H9 (cell line): Measurements from ENCODE around the gene SLC25A22. TPM values are rescaled to one million over a fixed set of nuclear protein-coding genes. Genes with fewer than 3 reads are reported as not detected.
A peak's percentile ranks its signal among the peaks of the same experiment; 100 is the strongest.

Experiments
- DNase-seq: peaks from one replicate; pipeline ENCODE4 v3.0.0-alpha.2; 2017
- H2AFZ ChIP-seq: one replicate; pipeline ENCODE4 v1.6.1; 2013; ENCODE audit warnings: mild to moderate bottlenecking, low read length, control low read depth, moderate library complexity
- H2AK5ac ChIP-seq: 2 replicates; pipeline ENCODE4 v1.6.1; 2013; ENCODE audit warnings: low read length, control low read depth, mixed read lengths; ENCODE audit not compliant: insufficient read length
- H2BK120ac ChIP-seq: one replicate; pipeline ENCODE4 v1.6.1; 2013; ENCODE audit warnings: low read depth, mild to moderate bottlenecking, low read length, control low read depth, inconsistent platforms; ENCODE audit not compliant: poor library complexity, severe bottlenecking
- H2BK12ac ChIP-seq: 2 replicates; pipeline ENCODE4 v1.6.1; 2013; ENCODE audit warnings: low read length, control low read depth, mixed read lengths, low read depth; ENCODE audit not compliant: insufficient read length
- H2BK15ac ChIP-seq: 2 replicates; pipeline ENCODE4 v1.6.1; 2013; ENCODE audit warnings: low read depth, low read length, control low read depth
- H2BK20ac ChIP-seq: one replicate; pipeline ENCODE4 v1.6.1; 2013; ENCODE audit warnings: low read depth, mild to moderate bottlenecking, low read length, control low read depth, inconsistent platforms; ENCODE audit not compliant: poor library complexity, severe bottlenecking
- H2BK5ac ChIP-seq: 2 replicates; pipeline ENCODE4 v1.6.1; 2013; ENCODE audit warnings: low read length, control low read depth, mixed read lengths; ENCODE audit not compliant: insufficient read length
- H3K14ac ChIP-seq: 2 replicates; pipeline ENCODE4 v1.6.1; 2013; ENCODE audit warnings: low read length, control low read depth; ENCODE audit not compliant: insufficient read depth
- H3K18ac ChIP-seq: 2 replicates; pipeline ENCODE4 v1.6.1; 2013; ENCODE audit warnings: low read depth, mild to moderate bottlenecking, mixed read lengths, low read length, control low read depth; ENCODE audit not compliant: insufficient read length
- H3K23ac ChIP-seq: 2 replicates; pipeline ENCODE4 v1.6.1; 2013; ENCODE audit warnings: low read length, control low read depth, mixed read lengths, low read depth; ENCODE audit not compliant: insufficient read length
- H3K23me2 ChIP-seq: 2 replicates; pipeline ENCODE4 v1.6.1; 2013; ENCODE audit warnings: low read depth, mild to moderate bottlenecking, mixed read lengths, low read length, control low read depth; ENCODE audit not compliant: insufficient read length, poor library complexity, severe bottlenecking
- H3K27ac ChIP-seq: 2 replicates; pipeline ENCODE4 v1.5.1; 2013; ENCODE audit warnings: low read length, control low read depth, mixed read lengths, low read depth; ENCODE audit not compliant: insufficient read length
- H3K27me3 ChIP-seq: 2 replicates; pipeline ENCODE4 v1.6.1; 2013; ENCODE audit warnings: low read length, control low read depth, inconsistent platforms; ENCODE audit not compliant: insufficient read depth
- H3K4ac ChIP-seq: 2 replicates; pipeline ENCODE4 v1.6.1; 2013; ENCODE audit warnings: low read depth, mild to moderate bottlenecking, control low read depth, inconsistent platforms, low read length, moderate library complexity
- H3K4me1 ChIP-seq: 2 replicates; pipeline ENCODE4 v1.6.1; 2013; ENCODE audit warnings: low read length, control low read depth, inconsistent platforms; ENCODE audit not compliant: insufficient read depth
- H3K4me2 ChIP-seq: 2 replicates; pipeline ENCODE4 v1.6.1; 2013; ENCODE audit warnings: low read length, control low read depth, mixed read lengths; ENCODE audit not compliant: insufficient read length, insufficient read depth
- H3K56ac ChIP-seq: 2 replicates; pipeline ENCODE4 v1.6.1; 2013; ENCODE audit warnings: low read depth, mild to moderate bottlenecking, mixed read lengths, low read length, control low read depth; ENCODE audit not compliant: insufficient read length
- H3K79me1 ChIP-seq: 2 replicates; pipeline ENCODE4 v1.6.1; 2013; ENCODE audit warnings: low read depth, mild to moderate bottlenecking, moderate library complexity, low read length, control low read depth, inconsistent platforms; ENCODE audit not compliant: insufficient read depth, poor library complexity, severe bottlenecking
- H3K79me2 ChIP-seq: 2 replicates; pipeline ENCODE4 v1.6.1; 2013; ENCODE audit warnings: low read length, control low read depth, inconsistent platforms; ENCODE audit not compliant: insufficient read depth
- H3K9ac ChIP-seq: 2 replicates; pipeline ENCODE4 v1.6.1; 2013; ENCODE audit warnings: low read length, control low read depth, mixed read lengths; ENCODE audit not compliant: insufficient read length; ENCODE audit errors: extremely low read depth
- H3K9me3 ChIP-seq: one replicate; pipeline ENCODE4 v1.6.1; 2013; ENCODE audit warnings: low read depth, low read length, inconsistent platforms; ENCODE audit not compliant: control insufficient read depth
- H3T11ph ChIP-seq: one replicate; pipeline ENCODE4 v1.6.1; 2013; ENCODE audit warnings: mild to moderate bottlenecking, low read length, control low read depth, inconsistent platforms
- H4K20me1 ChIP-seq: one replicate; pipeline ENCODE4 v1.6.1; 2013; ENCODE audit not compliant: control insufficient read depth, insufficient read length, insufficient read depth
- H4K5ac ChIP-seq: 2 replicates; pipeline ENCODE4 v1.6.1; 2013; ENCODE audit warnings: low read depth, mild to moderate bottlenecking, mixed read lengths, low read length, control low read depth; ENCODE audit not compliant: insufficient read length
- H4K8ac ChIP-seq: replicated peaks from 2 replicates; pipeline ENCODE4 v1.6.1; 2013; ENCODE audit warnings: low read length, control low read depth, mixed read lengths, low read depth; ENCODE audit not compliant: insufficient read length
- H4K91ac ChIP-seq: 2 replicates; pipeline ENCODE4 v1.6.1; 2013; ENCODE audit warnings: low read depth, mild to moderate bottlenecking, moderate library complexity, mixed read lengths, low read length, control low read depth; ENCODE audit not compliant: insufficient read length
- H3K27ac Mint-ChIP-seq, 3 experiments: 2 replicates in 2 of 3; 3 replicates in 1 of 3; pipeline ENCODE4 v1.8.0; 2020 to 2021; ENCODE audit warnings: mixed read lengths in 3 of 3, mild to moderate bottlenecking in 1 of 3, moderate library complexity in 1 of 3
- H3K27me3 Mint-ChIP-seq: 2 replicates; pipeline ENCODE4 v1.8.0; 2021; ENCODE audit warnings: low read depth, mild to moderate bottlenecking, moderate library complexity, mixed read lengths
- H3K36me3 Mint-ChIP-seq, 3 experiments: 2 replicates in 2 of 3; 3 replicates in 1 of 3; pipeline ENCODE4 v1.8.0; 2020 to 2021; ENCODE audit warnings: low read depth in 3 of 3, mixed read lengths in 3 of 3; ENCODE audit not compliant: insufficient read depth in 1 of 3
- H3K4me1 Mint-ChIP-seq, 2 experiments: 2 replicates each; pipeline ENCODE4 v1.8.0; 2020; ENCODE audit warnings: mixed read lengths in 2 of 2
- H3K4me3 Mint-ChIP-seq, 2 experiments: 2 replicates in 1 of 2; 3 replicates in 1 of 2; pipeline ENCODE4 v1.8.0; 2020 to 2021; ENCODE audit warnings: mild to moderate bottlenecking in 2 of 2, mixed read lengths in 2 of 2, moderate library complexity in 1 of 2
- H3K9me3 Mint-ChIP-seq, 2 experiments: 2 replicates in 1 of 2; 3 replicates in 1 of 2; pipeline ENCODE4 v1.8.0; 2020; ENCODE audit warnings: mild to moderate bottlenecking in 2 of 2, mixed read lengths in 2 of 2, moderate library complexity in 1 of 2
- CTCF ChIP-seq: fragments of 200-600 bp; sonication (generic); conservative IDR thresholded peaks from 3 replicates; pipeline ENCODE4 v1.8.0; 2021; ENCODE audit warnings: antibody characterized with exemption, mild to moderate bottlenecking
- WGBS: extraction: QIAGEN DNeasy Blood & Tissue Kit; methylation state at CpG from one replicate; pipeline ENCODE4 v1.1.7; 2013; ENCODE audit warnings: missing lambda C conversion rate, low lambda C conversion rate, mixed read lengths; ENCODE audit not compliant: insufficient read length; ENCODE audit errors: extremely low coverage; 5-methylcytosine and 5-hydroxymethylcytosine counted together
- total RNA-seq: library from RNA; stranded (reverse); gene quantifications from 2 replicates; pipeline ENCODE4 v1.2.1, GENCODE V29; 2021

Gene SLC25A22
- total RNA-seq, 1 experiment from 2014 or later = 51.9 TPM

- Histone ChIP-seq H3K18ac (no peak overlapping the region), H2BK120ac (no peak overlapping the region), H3T11ph (no peak overlapping the region), H3K14ac (no peak overlapping the region), H3K79me1 (no peaks in the 10 kb centered on the region), H3K4ac (no peak overlapping the region), H3K9me3 (no peaks in the 10 kb centered on the region), H3K4me1 (no peaks in the 10 kb centered on the region), H2BK20ac (no peak overlapping the region), H2BK12ac (no peak overlapping the region), H3K9ac (no peak overlapping the region), H3K27ac (no peak overlapping the region), H2AFZ (no peak overlapping the region), H4K20me1 (no peaks in the 10 kb centered on the region), H2AK5ac (no peak overlapping the region), H2BK5ac (no peak overlapping the region), H3K79me2 (no peaks in the 10 kb centered on the region), H3K23me2 (no peaks in the 10 kb centered on the region), H3K56ac (no peak overlapping the region), H3K4me2 (no peak overlapping the region), H4K8ac (no peak overlapping the region), H3K27me3 (no peaks in the 10 kb centered on the region), H3K23ac (no peak overlapping the region), H4K91ac (no peak overlapping the region), H4K5ac (no peak overlapping the region), H2BK15ac (no peak overlapping the region)
- H3K27ac Mint-ChIP-seq = peak overlapping the region in 1 of 3 experiments; percentile 47; a peak in 1 of 7 replicates
- H3K9me3 Mint-ChIP-seq = no peaks in the 10 kb centered on the region
- no CpG with 5 or more reads among the region's 8 CpGs for WGBS
- H3K4me3 Mint-ChIP-seq = no peak overlapping the region
- no peak for TF ChIP-seq CTCF
- H3K27me3 Mint-ChIP-seq = no peaks in the 10 kb centered on the region
- no peak for DNase-seq
- H3K36me3 Mint-ChIP-seq = peaks cover 22 to 69% (median 59%) of the 10 kb centered on the region in 3 experiments; a peak in 6 of 7 replicates
- peaks cover 11 to 15% of the 10 kb centered on the region in 2 experiments for H3K4me1 Mint-ChIP-seq
Measured at GRCh38 chr11:765802-766091, 32.3 kb downstream of the SLC25A22 start.
